Activated B cell treated with CpG ODN at 0.5 μM for 24 hours (primary cell): ENCODE measurements around the gene TRAF1. TPM values are rescaled to one million over a fixed set of nuclear protein-coding genes. Genes with fewer than 3 reads are reported as not detected.

Source experiments
- ATAC-seq: fragments of 200-7000 bp; cut with Tn5 transposase; one replicate; pipeline ENCODE4 v1.10.0; 2021; ENCODE audit warnings: low read depth, mild to moderate bottlenecking, moderate library complexity
- CTCF ChIA-PET: fragments of 350-600 bp; sonication (Branson Sonifier 250); formaldehyde crosslinking; loops from one replicate; lab custom pipeline; 2021; ENCODE audit warnings: antibody characterized with exemption; lab: Charles Lee
- POLR2A ChIA-PET: fragments of 350-600 bp; sonication (Branson Sonifier 250); formaldehyde crosslinking; loops from one replicate; lab custom pipeline; 2021; ENCODE audit warnings: antibody characterized with exemption; lab: Charles Lee
- DNase-seq: peaks from one replicate; pipeline ENCODE4 v3.0.0; 2022
- H3K27ac Mint-ChIP-seq: one replicate; pipeline ENCODE4 v1.8.0; 2020; ENCODE audit warnings: mixed read lengths
- H3K27me3 Mint-ChIP-seq: one replicate; pipeline ENCODE4 v1.8.0; 2021; ENCODE audit warnings: mixed read lengths
- H3K36me3 Mint-ChIP-seq: one replicate; pipeline ENCODE4 v1.8.0; 2021; ENCODE audit warnings: low read depth, mixed read lengths
- H3K4me1 Mint-ChIP-seq: one replicate; pipeline ENCODE4 v1.8.0; 2021; ENCODE audit warnings: mixed read lengths
- H3K4me3 Mint-ChIP-seq: one replicate; pipeline ENCODE4 v1.8.0; 2020; ENCODE audit warnings: mild to moderate bottlenecking, mixed read lengths
- H3K9me3 Mint-ChIP-seq: one replicate; pipeline ENCODE4 v1.8.0; 2020; ENCODE audit warnings: mixed read lengths
- CTCF ChIP-seq: fragments of 200-600 bp; IDR thresholded peaks from one replicate; pipeline ENCODE4 v1.8.0; 2022; ENCODE audit warnings: antibody characterized with exemption, mild to moderate bottlenecking
- intact Hi-C: fragments of 100-400 bp; cut with micrococcal nuclease; formaldehyde crosslinking; loops from one replicate; pipeline ENCODE4 v1.15.1; 2024
- total RNA-seq: library from RNA; stranded (reverse); gene quantifications from 2 replicates; pipeline ENCODE4 v1.2.3, GENCODE V29; 2022

TRAF1 gene
- total RNA-seq, 1 donor from 2014 or later: 130 TPM

DNA sequence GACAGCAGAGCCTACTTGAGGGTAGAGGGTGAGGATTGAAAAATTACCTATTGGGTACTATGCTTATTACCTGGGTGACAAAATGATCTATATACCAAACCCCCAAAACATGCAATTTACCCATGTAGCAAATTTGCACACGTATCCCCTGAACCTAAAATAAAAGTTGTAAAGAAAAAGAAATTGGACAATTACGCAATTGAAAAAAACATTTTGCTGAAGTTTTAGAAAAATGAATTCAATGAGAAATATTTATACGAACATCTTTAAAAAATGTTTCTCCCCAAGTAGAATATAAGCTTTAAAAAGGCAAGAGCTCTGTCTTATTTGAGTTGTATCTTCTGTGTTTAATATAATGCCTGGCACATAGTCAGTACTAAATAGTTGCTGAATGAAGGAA, 30.3 kb upstream of the TRAF1 start:
- Mint-ChIP-seq H3K4me3 (no peak overlapping the region), H3K27me3 (no peaks in the 10 kb centered on the region), H3K27ac (no peak overlapping the region), H3K36me3 (peaks cover 10% of the 10 kb centered on the region), H3K4me1 (no peaks in the 10 kb centered on the region), H3K9me3 (no peaks in the 10 kb centered on the region)
- intact Hi-C loops: no loop called here
- no peak for DNase-seq
- POLR2A ChIA-PET: interaction anchor here (1.3 kb wide), 1 partner anchor 61 kb away, joined by 3 read pairs; no protein-coding TSS in a partner anchor
- no peak for ATAC-seq
- CTCF ChIA-PET: interaction anchor here (1.0 kb wide), 1 partner anchor 88 kb away, joined by 3 read pairs; no protein-coding TSS in a partner anchor
- no peak for TF ChIP-seq CTCF

DNA sequence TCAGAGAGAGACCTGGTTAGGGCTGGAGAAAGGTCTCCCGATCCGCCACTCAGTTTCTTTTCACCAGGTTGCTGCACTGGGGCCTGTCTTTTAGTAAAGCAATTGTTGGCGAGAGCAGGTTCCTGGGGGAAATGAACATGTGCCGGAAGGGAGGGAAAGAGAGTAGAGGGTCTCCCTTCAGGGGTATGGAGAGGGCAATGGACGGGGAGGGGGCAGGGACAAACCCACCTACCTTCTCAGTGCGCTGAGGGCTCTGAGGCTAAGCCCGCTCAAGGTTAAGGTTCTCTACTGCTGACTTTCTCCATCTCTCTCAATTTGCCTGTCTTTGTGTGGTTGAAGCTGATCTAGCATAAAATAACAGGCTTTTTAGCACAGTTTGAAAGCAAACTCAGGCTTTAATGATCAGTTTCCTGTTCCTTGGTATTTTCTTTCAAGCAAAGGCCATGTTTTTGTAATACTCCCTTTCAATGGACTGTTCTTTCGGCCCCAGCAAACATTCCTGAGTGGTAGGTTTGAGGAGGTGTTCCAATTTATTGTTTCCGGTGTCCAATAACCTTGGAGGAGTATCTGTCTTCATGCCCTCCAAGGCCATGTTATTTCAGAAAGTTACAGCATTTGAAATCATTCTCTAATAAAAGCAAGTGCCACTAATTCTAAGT, 25.5 kb upstream of the TRAF1 start:
- no peak for TF ChIP-seq CTCF
- DNase-seq: no peak
- no peak for ATAC-seq
- H3K27ac Mint-ChIP-seq: no peak overlapping the region
- H3K27me3 Mint-ChIP-seq: no peaks in the 10 kb centered on the region
- H3K4me1 Mint-ChIP-seq: no peaks in the 10 kb centered on the region
- ChIA-PET CTCF (no interaction called here), POLR2A (interaction anchor here (0.8 kb wide), 1 partner anchor 54 kb away, joined by 3 read pairs; no protein-coding TSS in a partner anchor)
- intact Hi-C loops: no loop called here
- no peaks in the 10 kb centered on the region for H3K9me3 Mint-ChIP-seq
- peaks cover 3% of the 10 kb centered on the region for H3K36me3 Mint-ChIP-seq
- H3K4me3 Mint-ChIP-seq: no peak overlapping the region

DNA sequence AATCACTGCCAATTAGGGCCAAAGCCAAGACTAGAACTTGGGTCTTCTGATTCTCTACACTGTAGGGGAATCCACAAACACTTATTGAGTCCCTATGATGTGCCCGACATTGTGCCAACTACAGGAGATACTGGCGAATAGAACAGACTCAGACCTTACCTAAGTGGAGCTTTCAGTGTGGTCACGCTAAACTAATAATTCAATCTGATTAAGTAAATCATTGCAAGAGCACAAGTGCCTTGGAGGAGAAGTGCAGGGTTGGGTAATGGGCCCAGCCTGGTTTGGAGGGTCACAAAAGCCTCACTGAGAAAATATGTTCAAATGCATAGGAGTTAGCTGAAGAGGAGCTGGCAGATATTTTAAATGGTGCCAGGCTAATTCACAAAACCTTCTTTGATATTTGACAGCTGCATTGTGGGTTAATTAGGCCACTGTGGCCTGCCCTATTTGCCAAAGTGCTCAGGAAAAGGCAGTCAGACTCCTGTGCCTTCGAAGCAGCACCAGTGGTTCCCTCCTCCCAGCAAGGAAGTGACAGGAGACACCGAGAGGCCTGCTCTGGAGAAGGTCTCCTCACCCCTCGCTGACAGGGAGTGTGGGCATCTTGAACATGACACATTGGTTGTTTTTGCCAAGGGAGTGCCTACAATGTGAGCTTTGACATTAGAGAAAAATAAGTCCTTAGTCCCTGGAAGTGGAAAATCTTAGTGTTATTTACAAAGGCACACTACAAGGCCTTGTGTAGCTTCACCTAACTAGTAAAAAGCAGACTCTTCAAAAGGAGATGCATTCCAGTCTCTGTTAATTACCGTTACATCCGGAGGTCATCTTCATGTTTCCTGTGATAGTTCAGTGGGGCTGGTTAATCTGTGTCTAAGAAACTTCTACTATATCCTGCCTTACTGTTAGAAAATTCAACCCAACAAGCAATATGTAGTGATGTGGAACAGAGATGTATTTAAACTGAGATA, 24.1 kb upstream of the TRAF1 start:
- H3K36me3 Mint-ChIP-seq: peaks cover 3% of the 10 kb centered on the region
- CTCF ChIA-PET: interaction anchor here (0.6 kb wide), 1 partner anchor 34 kb away, joined by 3 read pairs; no protein-coding TSS in a partner anchor
- TF ChIP-seq CTCF: no peak
- intact Hi-C loops: no loop called here
- POLR2A ChIA-PET: interaction anchor here (1.0 kb wide), 1 partner anchor 125 kb away, joined by 12 read pairs; no protein-coding TSS in a partner anchor
- peaks cover 2% of the 10 kb centered on the region for H3K4me1 Mint-ChIP-seq
- H3K27ac Mint-ChIP-seq: no peak overlapping the region
- no peak overlapping the region for H3K4me3 Mint-ChIP-seq
- H3K27me3 Mint-ChIP-seq: no peaks in the 10 kb centered on the region
- DNase-seq (no peak), ATAC-seq (no peak)
- H3K9me3 Mint-ChIP-seq: no peaks in the 10 kb centered on the region

DNA sequence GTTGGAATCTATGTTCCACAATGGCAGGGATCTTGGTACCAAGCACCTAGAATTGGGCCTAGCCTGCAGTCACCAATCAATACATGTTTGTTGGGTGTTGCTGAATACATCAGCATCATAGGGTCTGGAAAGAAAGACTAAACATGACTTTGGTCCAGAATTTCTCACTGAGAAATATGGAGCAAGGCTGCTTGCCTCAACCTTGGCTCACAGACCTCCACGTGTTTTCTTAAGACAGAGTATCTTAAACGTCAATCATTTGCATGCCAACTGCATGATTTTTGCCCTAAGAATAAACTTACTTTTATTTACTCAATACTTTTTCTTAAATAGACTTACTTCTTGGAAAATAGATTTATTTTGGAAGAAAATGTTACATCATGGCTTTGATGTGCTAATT, 22.7 kb upstream of the TRAF1 start:
- ChIA-PET POLR2A (interaction anchor here (0.7 kb wide), 2 partner anchors 36 to 52 kb away, joined by 3 to 6 read pairs; no protein-coding TSS in a partner anchor), CTCF (no interaction called here)
- no peak for ATAC-seq
- H3K27me3 Mint-ChIP-seq: no peaks in the 10 kb centered on the region
- peaks cover 3% of the 10 kb centered on the region for H3K36me3 Mint-ChIP-seq
- no peak for DNase-seq
- H3K4me1 Mint-ChIP-seq: peaks cover 15% of the 10 kb centered on the region
- no peak overlapping the region for H3K4me3 Mint-ChIP-seq
- no peak for TF ChIP-seq CTCF
- intact Hi-C loops: no loop called here
- peaks cover 2% of the 10 kb centered on the region for H3K9me3 Mint-ChIP-seq
- H3K27ac Mint-ChIP-seq: no peak overlapping the region

- no peak for TF ChIP-seq CTCF
- POLR2A ChIA-PET: no interaction called here
- intact Hi-C loops: no loop called here
- Mint-ChIP-seq H3K27ac (no peak overlapping the region), H3K36me3 (peaks cover 3% of the 10 kb centered on the region), H3K4me3 (no peak overlapping the region), H3K9me3 (peaks cover 2% of the 10 kb centered on the region), H3K4me1 (peaks cover 20% of the 10 kb centered on the region), H3K27me3 (no peaks in the 10 kb centered on the region)
- CTCF ChIA-PET: no interaction called here
- ATAC-seq: no peak
- no peak for DNase-seq
Measured at GRCh38 chr9:120948824-120949223, 22.2 kb upstream of the TRAF1 start.
